BJ (cell line): Measurements from ENCODE around the gene OGFOD3. TPM values are rescaled to one million over a fixed set of nuclear protein-coding genes. Genes with fewer than 3 reads are reported as not detected.

Source experiments
- CTCF ChIA-PET: fragments of 350-600 bp; formaldehyde crosslinking; extraction: SDS; loops from one replicate; lab custom pipeline; 2021; ENCODE audit warnings: antibody characterized with exemption, inconsistent platforms; lab: Yijun Ruan, JAX
- POLR2A ChIA-PET: fragments of 300-600 bp; sonication (Branson Sonifier 250); formaldehyde crosslinking; extraction: SDS; loops from one replicate; lab custom pipeline; 2021; ENCODE audit warnings: antibody characterized with exemption; lab: Charles Lee
- DNase-seq: peaks from one replicate; pipeline ENCODE4 v3.0.0-alpha.2; 2011; ENCODE audit warnings: low read depth
- H3K27me3 ChIP-seq: 2 replicates; pipeline ENCODE4 v1.6.0; 2011; ENCODE audit warnings: low read length; ENCODE audit not compliant: control insufficient read depth, insufficient read depth
- H3K36me3 ChIP-seq: 2 replicates; pipeline ENCODE4 v1.5.1; 2011; ENCODE audit warnings: low read length; ENCODE audit not compliant: control insufficient read depth, insufficient read depth
- H3K4me3 ChIP-seq: 2 replicates; pipeline ENCODE4 v1.5.1; 2011; ENCODE audit warnings: low read depth, mild to moderate bottlenecking, control low read depth, low read length
- CTCF ChIP-seq: IDR thresholded peaks from 2 replicates; pipeline ENCODE4 v1.5.1; 2011; ENCODE audit warnings: low read depth, mild to moderate bottlenecking, control low read depth, inconsistent platforms, low read length, moderate library complexity; ENCODE audit not compliant: insufficient read depth
- polyA plus RNA-seq: library from polyadenylated mRNA; depleted of rRNA; stranded (reverse); fragments of >200 nt; gene quantifications from 2 replicates; pipeline ENCODE4 v1.2.3, GENCODE V29; 2011

Gene OGFOD3
- polyA plus RNA-seq, 1 experiment: 37.9 TPM

DNA sequence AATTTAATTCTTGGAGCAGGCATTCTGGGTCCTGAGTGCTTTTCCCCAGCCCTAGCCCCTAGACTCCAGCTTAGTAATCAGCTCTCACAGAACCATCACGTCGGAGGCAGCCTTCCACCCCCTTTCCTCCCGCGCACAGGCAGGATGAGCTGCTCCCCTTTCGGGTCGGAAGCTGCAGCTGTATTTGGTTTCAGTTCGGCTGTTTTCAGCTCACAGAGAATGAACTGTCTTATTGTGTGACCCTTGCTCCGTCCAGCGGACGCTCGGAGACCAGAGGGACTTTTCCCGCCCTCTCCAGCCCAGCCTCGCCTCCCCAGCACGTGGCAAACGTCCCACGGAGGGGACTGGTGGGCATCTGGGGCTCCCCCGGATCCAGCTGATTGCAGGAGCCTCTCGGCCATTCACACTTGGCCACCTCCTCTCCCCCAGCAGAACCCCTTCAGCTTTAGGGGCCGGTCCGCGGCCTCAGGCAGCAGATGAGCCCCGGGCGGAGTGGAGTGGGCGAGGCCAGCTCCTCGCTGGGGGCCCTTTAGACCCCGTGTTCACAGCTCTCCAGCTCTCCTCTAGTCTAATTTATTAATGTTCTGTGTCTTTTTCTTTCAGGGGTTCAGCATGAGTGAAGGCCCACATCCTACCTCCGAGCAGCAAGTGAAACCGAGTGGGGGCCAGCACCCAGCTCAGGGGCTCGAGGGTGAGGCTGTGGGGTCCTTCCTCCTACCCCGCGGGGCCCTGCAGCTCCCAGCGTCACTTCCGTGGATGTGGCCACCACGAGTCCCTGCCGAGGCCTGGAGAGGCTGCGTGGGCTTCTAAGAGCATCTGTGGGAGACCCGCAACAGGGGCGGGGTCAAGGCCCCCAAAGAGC lies 47.7 kb downstream of the OGFOD3 start:
- Histone ChIP-seq H3K36me3 (no peaks in the 10 kb centered on the region), H3K27me3 (peaks cover 27% of the 10 kb centered on the region), H3K4me3 (no peak overlapping the region)
- POLR2A ChIA-PET: interaction anchor here (0.7 kb wide), 1 partner anchor 1441 kb away, joined by 3 read pairs; no protein-coding TSS in a partner anchor
- CTCF ChIA-PET: interaction anchor here (0.9 to 1.5 kb wide), 6 partner anchors 14 to 49 kb away, joined by 3 to 6 read pairs (median 4); no protein-coding TSS in a partner anchor
- no peak for DNase-seq
- TF ChIP-seq CTCF: no peak

DNA sequence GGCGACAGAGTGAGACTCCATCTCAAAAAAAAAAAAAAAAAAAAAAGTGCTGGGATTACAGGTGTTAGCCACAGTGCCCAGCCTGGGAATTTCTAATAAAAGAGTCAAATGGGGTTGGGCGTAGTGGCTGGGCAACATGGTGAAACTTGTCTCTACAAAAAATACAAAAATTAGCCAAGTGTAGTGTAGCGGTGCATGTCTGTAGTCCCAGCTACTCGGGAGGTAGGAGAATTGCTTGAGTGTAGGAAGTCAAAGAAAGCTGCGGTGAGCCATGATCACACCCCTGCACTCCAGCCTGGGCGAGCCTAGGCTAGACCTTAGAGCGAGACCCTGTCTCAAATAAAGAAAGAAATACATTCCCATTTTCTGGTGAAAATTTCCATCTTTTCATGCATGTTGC lies 49.2 kb downstream of the OGFOD3 start:
- no peak overlapping the region for H3K4me3 ChIP-seq
- CTCF ChIA-PET: interaction anchor here (1.1 kb wide), 1 partner anchor 25 kb away, joined by 3 read pairs; no protein-coding TSS in a partner anchor
- H3K27me3 ChIP-seq: peaks cover 33% of the 10 kb centered on the region
- no peak for TF ChIP-seq CTCF
- DNase-seq: no peak
- H3K36me3 ChIP-seq: no peaks in the 10 kb centered on the region
- POLR2A ChIA-PET: no interaction called here

GRCh38 chr17:82367724-82368524 lies 50.5 kb downstream of the OGFOD3 start:
- ChIA-PET POLR2A (interaction anchor here (0.6 kb wide), 1 partner anchor 19 kb away, joined by 3 read pairs; no protein-coding TSS in a partner anchor), CTCF (no interaction called here)
- Histone ChIP-seq H3K27me3 (peaks cover 33% of the 10 kb centered on the region), H3K4me3 (no peak overlapping the region), H3K36me3 (no peaks in the 10 kb centered on the region)
- DNase-seq: no peak
- no peak for TF ChIP-seq CTCF

DNA sequence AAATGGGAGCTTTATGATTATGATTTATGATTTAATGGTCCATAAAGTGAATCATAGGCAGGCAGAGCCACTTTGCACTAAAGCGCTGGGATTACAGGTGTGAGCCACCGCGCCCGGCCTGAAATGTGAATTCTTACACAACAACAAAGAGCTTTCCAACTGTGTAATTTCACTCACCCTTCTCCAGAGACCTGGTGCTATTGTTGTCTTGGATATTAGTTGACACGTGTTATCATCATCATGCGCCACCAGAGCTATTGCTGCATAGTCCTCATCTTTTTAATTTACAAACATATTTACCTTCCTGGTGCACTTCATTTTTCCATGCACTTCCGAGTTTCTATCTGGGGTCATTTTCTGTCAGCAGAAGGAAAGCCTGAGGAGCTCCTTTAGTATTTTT lies 51.6 kb downstream of the OGFOD3 start:
- Histone ChIP-seq H3K27me3 (peaks cover 25% of the 10 kb centered on the region), H3K4me3 (no peak overlapping the region), H3K36me3 (no peaks in the 10 kb centered on the region)
- TF ChIP-seq CTCF: no peak
- DNase-seq: no peak
- ChIA-PET POLR2A (no interaction called here), CTCF (interaction anchor here (1.0 to 1.4 kb wide), 2 partner anchors 14 to 67 kb away, joined by 3 read pairs; no protein-coding TSS in a partner anchor)
